Measurements from ENCODE around the gene FCAMR.

FCAMR gene

GRCh38 chr1:207010726-207011125 is 40.5 kb upstream of the FCAMR start:
- no peak overlapping the region for H3K9ac ChIP-seq
- no peaks in the 10 kb centered on the region for H3K79me2 ChIP-seq
- H3K4me1 ChIP-seq = no peaks in the 10 kb centered on the region
- no peak overlapping the region for H2AFZ ChIP-seq
- H3K9me3 ChIP-seq (ENCODE audit: control insufficient read depth, low read length) = no peaks in the 10 kb centered on the region
- no peak overlapping the region for H3K27ac ChIP-seq
- no peaks in the 10 kb centered on the region for H3K36me3 ChIP-seq (ENCODE audit: control insufficient read depth, insufficient read depth, low read length)
- TF ChIP-seq CTCF (IDR thresholded peaks at IDR 0.05) = no peak
- no peak overlapping the region for H3K4me3 ChIP-seq (ENCODE audit: low read depth, low read length)
- no peaks in the 10 kb centered on the region for H3K27me3 ChIP-seq (ENCODE audit: control insufficient read depth, insufficient read depth, low read length)
- no peak overlapping the region for H3K4me2 ChIP-seq (ENCODE audit: low read length)

DNA sequence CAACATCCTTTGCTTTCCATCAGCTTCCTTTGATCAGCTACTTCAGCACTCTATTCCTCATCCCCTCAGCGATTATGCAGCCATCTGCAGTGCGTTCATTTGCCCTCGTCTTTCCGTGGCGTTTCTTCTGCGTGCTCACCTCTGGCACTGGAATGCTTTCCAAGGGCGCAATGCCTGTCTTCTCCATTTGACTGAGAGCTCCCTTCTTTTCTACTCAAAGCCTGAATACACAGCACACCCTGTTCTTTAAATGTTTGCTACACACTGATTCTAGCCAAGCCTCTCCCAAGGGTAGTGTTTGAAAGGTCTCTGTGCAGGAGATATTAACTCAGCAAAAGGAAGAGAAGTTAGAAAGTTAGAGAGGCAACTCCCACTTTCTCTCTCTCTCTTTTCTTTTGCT is 39.7 kb upstream of the FCAMR start:
- Histone ChIP-seq H3K9ac (no peak overlapping the region), H3K27ac (no peak overlapping the region), H3K4me1 (no peaks in the 10 kb centered on the region), H3K4me3 (ENCODE audit: low read depth, low read length) (no peak overlapping the region), H3K27me3 (ENCODE audit: control insufficient read depth, insufficient read depth, low read length) (no peaks in the 10 kb centered on the region), H3K9me3 (ENCODE audit: control insufficient read depth, low read length) (no peaks in the 10 kb centered on the region), H3K36me3 (ENCODE audit: control insufficient read depth, insufficient read depth, low read length) (no peaks in the 10 kb centered on the region), H3K4me2 (ENCODE audit: low read length) (no peak overlapping the region), H3K79me2 (no peaks in the 10 kb centered on the region), H2AFZ (no peak overlapping the region)
- no peak for TF ChIP-seq CTCF (IDR thresholded peaks at IDR 0.05)

GRCh38 chr1:207009182-207009850 is 39.1 kb upstream of the FCAMR start:
- no peak overlapping the region for H2AFZ ChIP-seq
- no peak overlapping the region for H3K9ac ChIP-seq
- H3K27ac ChIP-seq = no peak overlapping the region
- H3K4me3 ChIP-seq (ENCODE audit: low read depth, low read length) = no peak overlapping the region
- H3K79me2 ChIP-seq = no peaks in the 10 kb centered on the region
- H3K4me1 ChIP-seq = no peaks in the 10 kb centered on the region
- no peak overlapping the region for H3K4me2 ChIP-seq (ENCODE audit: low read length)
- no peak for TF ChIP-seq CTCF (IDR thresholded peaks at IDR 0.05)
- no peaks in the 10 kb centered on the region for H3K27me3 ChIP-seq (ENCODE audit: control insufficient read depth, insufficient read depth, low read length)
- H3K36me3 ChIP-seq (ENCODE audit: control insufficient read depth, insufficient read depth, low read length) = no peaks in the 10 kb centered on the region
- no peaks in the 10 kb centered on the region for H3K9me3 ChIP-seq (ENCODE audit: control insufficient read depth, low read length)

GRCh38 chr1:207007352-207008033 is 37.2 kb upstream of the FCAMR start:
- no peak for TF ChIP-seq CTCF (IDR thresholded peaks at IDR 0.05)

GRCh38 chr1:207006914-207007313 is 36.7 kb upstream of the FCAMR start:
- H3K4me2 ChIP-seq (ENCODE audit: low read length) = no peak overlapping the region
- H3K4me3 ChIP-seq (ENCODE audit: low read depth, low read length) = no peak overlapping the region
- no peak for TF ChIP-seq CTCF (IDR thresholded peaks at IDR 0.05)
- no peak overlapping the region for H3K9ac ChIP-seq
- H3K36me3 ChIP-seq (ENCODE audit: control insufficient read depth, insufficient read depth, low read length) = no peaks in the 10 kb centered on the region
- H3K4me1 ChIP-seq = no peaks in the 10 kb centered on the region
- no peaks in the 10 kb centered on the region for H3K79me2 ChIP-seq
- no peak overlapping the region for H3K27ac ChIP-seq
- no peaks in the 10 kb centered on the region for H3K27me3 ChIP-seq (ENCODE audit: control insufficient read depth, insufficient read depth, low read length)
- no peak overlapping the region for H2AFZ ChIP-seq
- H3K9me3 ChIP-seq (ENCODE audit: control insufficient read depth, low read length) = no peaks in the 10 kb centered on the region

More at GRCh38 chr1:207007352-207008033, 37.2 kb upstream of the FCAMR start:
- H3K9ac ChIP-seq = no peak overlapping the region
- no peak overlapping the region for H3K4me2 ChIP-seq (ENCODE audit: low read length)
- no peaks in the 10 kb centered on the region for H3K36me3 ChIP-seq (ENCODE audit: control insufficient read depth, insufficient read depth, low read length)
- H3K27me3 ChIP-seq (ENCODE audit: control insufficient read depth, insufficient read depth, low read length) = no peaks in the 10 kb centered on the region
- H3K79me2 ChIP-seq = no peaks in the 10 kb centered on the region
- no peaks in the 10 kb centered on the region for H3K4me1 ChIP-seq
- H3K4me3 ChIP-seq (ENCODE audit: low read depth, low read length) = no peak overlapping the region
- H3K27ac ChIP-seq = no peak overlapping the region
- H3K9me3 ChIP-seq (ENCODE audit: control insufficient read depth, low read length) = no peaks in the 10 kb centered on the region
- H2AFZ ChIP-seq = no peak overlapping the region
